GM19239 (cell line): ENCODE results near the gene THBS4.
"Not testable (repeated sequence)": the region's sequence is repeated elsewhere in the genome, so short reads cannot be mapped to it uniquely, and the experiment has no call there.

ENCODE experiments used
- DNase-seq: peaks from one replicate; pipeline ENCODE4 v3.0.0; 2011; ENCODE audit warnings: low spot score; ENCODE audit not compliant: insufficient read length
- FAIRE-seq: peaks from 2 replicates; lab custom pipeline; 2011; peaks lifted over from hg19 to GRCh38; lab: Jason Lieb, UNC

The THBS4 gene

GRCh38 chr5:80111376-80111990 lies 76.3 kb downstream of the THBS4 start:
- not testable (repeated sequence) for DNase-seq, FAIRE-seq

DNA sequence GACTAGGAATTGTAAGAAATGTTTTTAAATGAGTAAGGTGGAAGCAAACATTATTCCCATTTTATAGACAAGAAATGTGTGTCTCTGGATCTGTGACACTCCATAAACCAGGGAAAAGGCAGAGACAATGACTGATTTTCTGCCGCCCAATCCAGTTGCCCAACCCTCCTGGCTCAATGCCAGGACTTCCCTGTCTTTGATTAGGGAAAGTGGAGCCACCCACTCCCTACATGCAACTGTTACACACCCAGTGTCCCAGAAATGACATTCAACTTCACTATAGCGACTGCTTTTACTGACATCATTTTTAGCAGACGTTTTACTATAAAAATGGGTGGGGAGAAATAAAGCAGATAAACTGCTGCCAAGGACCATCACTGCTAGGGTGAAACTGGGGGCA lies 79.7 kb downstream of the THBS4 start:
- DNase-seq (no peak), FAIRE-seq (no peak)

GRCh38 chr5:80116000-80116399 lies 80.9 kb downstream of the THBS4 start:
- DNase-seq (no peak), FAIRE-seq (no peak)

- FAIRE-seq: no peak
Observed at GRCh38 chr5:80116465-80116864, 81.3 kb downstream of the THBS4 start.

DNA sequence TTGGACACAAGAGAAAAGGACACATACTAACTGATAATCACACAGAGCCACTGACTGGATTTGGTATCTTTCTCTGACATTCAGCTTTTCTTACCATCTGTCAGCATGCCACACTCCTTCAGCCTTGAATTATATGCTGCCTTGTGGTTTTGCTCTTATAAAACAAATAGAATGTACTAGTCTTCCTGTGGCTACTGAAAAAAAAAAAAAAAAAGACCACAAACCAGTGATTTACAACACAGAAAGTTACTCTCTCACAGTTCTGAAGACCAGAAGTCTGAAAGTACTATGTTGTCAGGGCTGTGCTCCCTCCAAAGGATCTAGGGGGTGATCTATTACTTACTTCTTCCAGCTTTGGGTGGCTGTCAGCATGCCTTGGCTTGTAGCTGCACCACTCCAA lies 82.3 kb downstream of the THBS4 start:
- DNase-seq (no peak), FAIRE-seq (no peak)

More at GRCh38 chr5:80116465-80116864, 81.3 kb downstream of the THBS4 start:
- no peak for DNase-seq

DNA sequence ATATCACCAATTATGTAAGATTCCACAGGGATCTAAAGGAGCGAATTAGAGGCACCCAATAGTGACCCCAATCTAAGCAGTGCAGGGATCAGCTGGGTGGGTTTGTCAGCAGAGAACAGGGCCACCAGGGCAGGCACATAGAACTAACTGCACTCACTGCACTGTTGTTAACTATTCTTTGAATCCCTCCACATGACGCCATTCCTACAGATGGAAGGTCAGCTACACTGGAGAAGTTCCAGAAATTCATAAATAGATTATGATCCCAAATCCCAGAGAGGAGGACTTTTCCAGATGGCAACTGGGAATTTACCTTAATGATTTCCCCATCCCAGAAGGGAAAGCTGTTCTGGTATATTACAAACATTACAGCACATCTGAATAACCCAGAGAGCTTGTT lies 84.2 kb downstream of the THBS4 start:
- FAIRE-seq (no peak), DNase-seq (no peak)

GRCh38 chr5:80122579-80122978 lies 87.4 kb downstream of the THBS4 start:
- FAIRE-seq: no peak
- no peak for DNase-seq

- FAIRE-seq (no peak), DNase-seq (no peak)
Observed at GRCh38 chr5:80124121-80124918, 89.2 kb downstream of the THBS4 start.

DNA sequence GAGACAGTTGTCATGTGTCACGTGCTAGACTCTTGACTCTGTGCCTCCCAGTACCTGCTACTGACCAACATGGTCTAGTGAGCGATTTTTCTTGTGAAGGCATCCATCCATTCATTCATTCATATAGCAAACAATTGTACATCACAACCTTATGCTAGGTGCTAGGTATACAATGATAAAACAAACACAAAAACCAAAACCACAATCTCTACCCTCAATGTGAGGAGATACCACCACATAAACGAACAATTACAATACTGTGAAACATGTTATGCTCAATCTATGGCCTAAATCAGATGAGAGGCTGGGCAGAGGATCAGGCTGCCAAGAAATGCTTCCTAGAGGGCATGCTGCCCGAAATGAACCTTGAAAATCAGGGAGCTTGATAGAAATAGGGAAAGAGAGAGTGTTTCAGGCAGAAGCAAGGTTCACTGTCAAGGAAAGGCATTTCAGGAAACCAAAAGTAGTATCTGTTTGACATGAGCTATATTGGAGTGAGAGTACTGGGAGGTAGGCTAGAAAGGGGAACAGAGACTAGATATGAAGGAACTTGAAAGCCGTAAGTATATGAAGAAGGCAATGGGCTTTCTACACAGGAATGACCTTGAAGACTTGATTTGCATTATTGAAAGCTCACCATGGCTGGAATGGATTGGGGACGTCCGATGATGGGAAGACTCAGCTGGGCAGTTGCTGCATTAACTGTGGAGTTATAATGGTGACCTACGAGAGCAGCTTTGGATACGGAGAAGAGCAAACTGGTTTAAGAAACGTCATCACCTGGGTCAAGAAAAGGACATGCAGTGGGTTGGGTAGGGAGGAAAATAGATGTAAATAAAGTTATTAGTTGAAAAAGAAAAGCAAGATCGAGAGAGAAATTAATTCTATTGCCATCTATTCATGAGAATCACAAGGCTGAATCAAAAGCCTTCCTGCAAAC lies 90.1 kb downstream of the THBS4 start:
- DNase-seq: peak; percentile 38
- FAIRE-seq: peak; percentile 97

DNA sequence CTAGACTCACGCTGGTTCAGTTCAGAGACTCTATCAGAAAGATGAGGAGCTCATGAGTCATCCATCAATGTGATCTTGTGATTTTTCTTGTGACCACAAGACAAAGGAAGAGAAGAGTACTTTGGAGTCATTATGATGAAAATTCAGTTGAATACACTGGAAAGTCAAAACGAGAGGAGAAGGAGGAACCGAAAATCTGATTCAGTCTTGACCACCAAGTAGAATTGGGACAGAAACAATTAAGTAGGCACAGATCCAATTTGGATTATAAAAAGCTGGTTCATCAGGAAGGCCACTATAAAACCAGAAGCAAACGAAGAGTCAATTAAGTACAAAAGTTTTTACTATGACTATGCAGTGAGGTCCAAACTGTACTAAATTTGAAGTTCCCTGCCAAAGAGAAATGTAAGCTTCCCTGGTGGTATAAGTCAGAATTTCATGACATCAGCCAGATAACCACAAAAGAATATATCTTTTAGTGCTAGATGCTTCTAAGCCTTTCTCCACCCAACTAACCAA lies 90.9 kb downstream of the THBS4 start:
- DNase-seq (no peak), FAIRE-seq (no peak)

DNA sequence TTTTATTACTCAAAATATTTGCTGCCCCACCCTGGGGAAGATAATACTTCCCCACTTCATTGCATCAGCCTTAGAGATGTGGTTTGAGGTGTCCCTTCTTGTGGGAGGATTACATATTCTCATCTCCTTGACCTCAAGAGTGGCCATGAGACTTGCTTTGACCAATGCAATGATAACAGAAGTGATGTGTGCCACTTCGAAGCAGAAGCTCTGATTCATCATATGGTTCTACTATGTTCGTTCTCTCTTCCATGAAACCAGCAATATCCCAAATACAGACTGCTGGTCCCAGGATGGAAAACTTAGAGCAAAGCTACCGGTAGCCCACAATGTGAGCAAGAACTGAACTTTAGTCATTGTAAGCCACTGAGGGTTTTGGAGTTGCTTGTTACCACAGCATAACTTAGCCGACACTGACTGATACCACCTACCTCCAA lies 92.0 kb downstream of the THBS4 start:
- DNase-seq: no peak
- FAIRE-seq: peak; percentile 51

DNA sequence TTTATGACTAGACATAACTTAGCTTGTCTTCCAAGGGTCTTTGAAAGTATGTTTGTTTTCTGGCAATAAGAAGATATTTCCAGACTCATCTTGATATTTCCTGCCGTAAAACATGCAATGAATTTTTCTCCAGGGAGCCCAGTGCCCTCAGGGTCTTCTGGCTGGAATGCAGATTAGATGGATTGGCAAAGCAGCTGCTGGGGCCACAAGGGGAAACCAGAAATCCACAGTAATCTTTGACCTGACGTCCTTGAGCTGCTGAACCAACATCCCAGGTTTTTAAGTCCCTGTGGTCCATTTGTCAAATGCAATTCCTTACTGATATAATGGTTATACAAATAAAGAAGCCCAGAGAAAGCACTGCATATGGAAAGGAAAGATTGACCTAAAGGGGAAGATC lies 93.0 kb downstream of the THBS4 start:
- DNase-seq (no peak), FAIRE-seq (peak; percentile 49)

DNA sequence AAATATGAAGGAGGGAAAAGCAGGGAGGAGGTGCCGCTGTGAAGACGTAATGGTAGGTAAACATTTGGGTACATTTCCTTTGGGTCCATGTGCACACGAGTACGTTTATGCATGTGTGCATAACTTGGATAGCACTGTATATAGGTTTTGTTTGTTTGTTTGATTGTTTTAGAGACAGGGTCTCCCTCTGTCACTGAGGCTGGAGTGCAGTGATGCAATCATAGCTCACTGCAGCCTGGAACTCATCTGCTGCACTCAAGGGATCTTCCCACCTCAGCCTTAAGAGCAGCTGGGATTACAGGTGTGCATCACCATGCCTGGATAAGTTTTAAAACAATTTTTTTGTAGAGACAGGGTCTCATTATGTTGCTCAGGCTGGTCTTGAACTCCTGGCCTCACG lies 94.0 kb downstream of the THBS4 start:
- DNase-seq (no peak), FAIRE-seq (no peak)
